HCT116 (cell line): ENCODE data around the gene TFDP1. TPM values are rescaled to one million over a fixed set of nuclear protein-coding genes. Genes with fewer than 3 reads are reported as not detected.

Experiments used
- ATAC-seq: fragments of 200-7000 bp; cut with Tn5 transposase; 2 replicates; pipeline ENCODE4 v1.9.1; 2020; ENCODE audit warnings: mild to moderate bottlenecking, moderate library complexity
- BruUV-seq: library from RNA; stranded (reverse); fragments of 400-500 nt; replicated peaks from 2 replicates; lab custom pipeline; 2021; lab: Mats Ljungman, UMichigan
- CTCF ChIA-PET: fragments of 300-600 bp; sonication (Branson Sonifier 250); formaldehyde crosslinking; loops from one replicate; lab custom pipeline; 2021; ENCODE audit warnings: antibody characterized with exemption; lab: Charles Lee
- POLR2A ChIA-PET: fragments of 300-600, 350-600 bp; sonication (Branson Sonifier 250); formaldehyde crosslinking; loops from one replicate; lab custom pipeline; 2021; ENCODE audit warnings: antibody characterized with exemption; lab: Charles Lee
- RAD21 ChIA-PET, 2 experiments: fragments of 300-600 bp; sonication (Branson Sonifier 250); formaldehyde crosslinking; loops; one replicate each; lab custom pipeline; 2023; ENCODE audit warnings: low total read pairs in 2 of 2; ENCODE audit not compliant: uncharacterized antibody in 2 of 2, unreplicated experiment in 2 of 2, low non-redundant PET in 1 of 2; lab: Charles Lee
- DNase-seq: peaks from one replicate; pipeline ENCODE4 v3.0.0-alpha.2; 2010; ENCODE audit warnings: low read depth, low spot score
- H2AFZ ChIP-seq: fragments of 200-600 bp; shearing (Covaris generic), sonication (generic); 2 replicates; pipeline ENCODE4 v1.6.1; 2017; ENCODE audit warnings: low read depth, mixed run types, mixed read lengths, antibody characterized with exemption, low read length; ENCODE audit not compliant: poor library complexity, severe bottlenecking
- H3K27ac ChIP-seq: 2 replicates; pipeline ENCODE4 v1.5.1; 2012; ENCODE audit warnings: low read depth, low read length
- H3K27me3 ChIP-seq: fragments of 200-600 bp; sonication (generic); 2 replicates; pipeline ENCODE4 v1.6.1; 2016; ENCODE audit warnings: mixed run types, low read length, mixed read lengths; ENCODE audit not compliant: insufficient read depth
- H3K36me3 ChIP-seq, 2 experiments: fragments of 200-500 bp in 1 of 2; fragments of 200-600 bp in 1 of 2; sonication (Bioruptor generic) in 1 of 2; sonication (generic) in 1 of 2; 2 replicates each; pipeline versions ENCODE4 v1.5.1 to v1.6.1; 2014 to 2016; ENCODE audit warnings: low read length in 2 of 2, inconsistent platforms in 1 of 2, mixed read lengths in 1 of 2, mixed run types in 1 of 2; ENCODE audit not compliant: insufficient read depth in 2 of 2, control insufficient read depth in 1 of 2
- H3K4me1 ChIP-seq, 2 experiments: fragments of 200-600 bp in 1 of 2; sonication (generic) in 1 of 2; 2 replicates each; pipeline versions ENCODE4 v1.5.1 to v1.6.1; 2012 to 2017; ENCODE audit warnings: low read length in 2 of 2, inconsistent platforms in 1 of 2, mild to moderate bottlenecking in 1 of 2, mixed read lengths in 1 of 2, mixed run types in 1 of 2, moderate library complexity in 1 of 2; ENCODE audit not compliant: insufficient read depth in 2 of 2, control insufficient read depth in 1 of 2
- H3K4me2 ChIP-seq: fragments of 200-600 bp; sonication (generic); 2 replicates; pipeline ENCODE4 v1.6.1; 2017; ENCODE audit warnings: mixed run types, low read length, mixed read lengths
- H3K4me3 ChIP-seq, 2 experiments: fragments of 200-600 bp in 1 of 2; sonication (generic) in 1 of 2; replicated peaks in 1 of 2; 2 replicates each; pipeline ENCODE4 v1.5.1; 2011 to 2016; ENCODE audit warnings: low read length in 2 of 2, control low read depth in 1 of 2, low read depth in 1 of 2, mild to moderate bottlenecking in 1 of 2, mixed read lengths in 1 of 2, mixed run types in 1 of 2
- H3K79me2 ChIP-seq: fragments of 200-600 bp; sonication (generic); 2 replicates; pipeline ENCODE4 v1.6.1; 2017; ENCODE audit warnings: mild to moderate bottlenecking, mixed run types, low read length, moderate library complexity, mixed read lengths; ENCODE audit not compliant: insufficient read depth
- H3K9ac ChIP-seq: fragments of 200-600 bp; sonication (generic); 2 replicates; pipeline ENCODE4 v1.6.1; 2016; ENCODE audit warnings: low read length, mixed read lengths
- H3K9me2 ChIP-seq: fragments of 200-600 bp; sonication (generic), shearing (Covaris generic); 2 replicates; pipeline ENCODE4 v1.6.1; 2017; ENCODE audit warnings: mixed run types, mild to moderate bottlenecking, moderate library complexity; ENCODE audit not compliant: insufficient read depth
- H3K9me3 ChIP-seq, 2 experiments: fragments of 200-500 bp in 1 of 2; fragments of 200-600 bp in 1 of 2; sonication (Bioruptor generic) in 1 of 2; sonication (generic) in 1 of 2; 2 replicates each; pipeline ENCODE4 v1.6.1; 2014 to 2017; ENCODE audit warnings: low read length in 2 of 2, mixed read lengths in 2 of 2, inconsistent platforms in 1 of 2, low read depth in 1 of 2, mild to moderate bottlenecking in 1 of 2, mixed run types in 1 of 2, moderate library complexity in 1 of 2; ENCODE audit not compliant: control insufficient read depth in 1 of 2, insufficient read depth in 1 of 2
- H4K20me1 ChIP-seq: fragments of 200-600 bp; sonication (generic), shearing (Covaris generic); 2 replicates; pipeline ENCODE4 v1.6.1; 2017; ENCODE audit warnings: mixed run types, mild to moderate bottlenecking, moderate library complexity; ENCODE audit not compliant: insufficient read depth
- FOSL1 ChIP-seq: IDR thresholded peaks from 2 replicates; pipeline ENCODE4 v1.6.1; 2012; ENCODE audit warnings: low read depth
- POLR2A ChIP-seq: IDR thresholded peaks from 2 replicates; pipeline ENCODE4 v1.7.0; 2011; ENCODE audit warnings: borderline replicate concordance; ENCODE audit not compliant: insufficient read depth, insufficient read length; ENCODE audit errors: extremely low read depth
- POLR2AphosphoS5 ChIP-seq: IDR thresholded peaks from 2 replicates; pipeline ENCODE4 v1.6.1; 2011; ENCODE audit warnings: mild to moderate bottlenecking, low read depth, low read length, moderate library complexity
- TCF7L2 ChIP-seq: IDR thresholded peaks from 2 replicates; pipeline ENCODE4 v1.7.0; 2011; ENCODE audit warnings: borderline replicate concordance, inconsistent platforms; ENCODE audit not compliant: insufficient read depth, insufficient read length; ENCODE audit errors: extremely low read depth
- intact Hi-C: fragments of 100-400 bp; cut with micrococcal nuclease; formaldehyde crosslinking; loops from 2 replicates; pipeline ENCODE4 v1.10.0; 2022
- total RNA-seq: library from RNA; stranded (reverse); gene quantifications from one replicate; pipeline ENCODE4 v1.2.1, GENCODE V29; 2021; ENCODE audit not compliant: unreplicated experiment
- TF ChIP-seq, protein P1 (sequence below): IDR thresholded peaks from 2 replicates; pipeline ENCODE4 v1.6.1; 2012
- TF ChIP-seq, protein P2 (sequence below), 3 experiments: fragments of 200-600 bp in 1 of 3; sonication (generic) in 1 of 3; IDR thresholded peaks in 2 of 3; conservative IDR thresholded peaks in 1 of 3; 2 replicates each; pipeline ENCODE4 v1.5.1; 2012 to 2017; ENCODE audit warnings: low read depth in 2 of 3, low read length in 2 of 3, antibody characterized with exemption in 1 of 3, borderline replicate concordance in 1 of 3, control low read depth in 1 of 3, mild to moderate bottlenecking in 1 of 3, mixed read lengths in 1 of 3, mixed run types in 1 of 3, moderate library complexity in 1 of 3; ENCODE audit not compliant: insufficient read depth in 1 of 3

The TFDP1 gene
- total RNA-seq, 1 experiment from 2014 or later = 169 TPM

DNA sequence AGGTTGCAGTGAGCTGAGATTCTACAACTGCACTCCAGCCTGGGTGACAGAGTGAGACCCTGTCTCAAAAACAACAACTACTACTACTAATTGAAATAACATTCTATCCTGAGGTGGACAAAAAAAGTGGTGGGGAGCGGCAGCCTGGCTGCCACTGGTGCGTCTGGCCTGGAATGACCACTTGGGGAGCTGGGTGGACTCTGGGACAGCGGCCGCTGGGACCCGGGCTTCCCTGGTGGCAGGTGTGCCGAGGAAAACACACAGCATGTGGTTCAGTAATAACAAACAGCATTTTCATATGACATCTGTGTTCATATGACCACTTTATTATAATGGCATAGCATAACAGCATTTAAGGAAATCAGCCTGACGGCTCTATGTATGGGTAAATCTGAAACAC lies 33.9 kb downstream of the TFDP1 start:
- no peaks in the 10 kb centered on the region for H3K9me3 ChIP-seq
- ATAC-seq (no peak), DNase-seq (no peak)
- ChIA-PET CTCF (no interaction called here), POLR2A (no interaction called here), RAD21 (no interaction called here)
- H2AFZ ChIP-seq = no peak overlapping the region
- H3K4me3 ChIP-seq = no peak overlapping the region
- intact Hi-C loops = no loop called here
- TF ChIP-seq TCF7L2 = no peak
- H3K36me3 ChIP-seq = peaks cover 8 to 38% of the 10 kb centered on the region in 2 experiments
- no peaks in the 10 kb centered on the region for H3K27me3 ChIP-seq
- H3K27ac ChIP-seq = no peak overlapping the region
- H3K4me1 ChIP-seq = no peaks in the 10 kb centered on the region
- peaks cover 10% of the 10 kb centered on the region; the same call in 1 of the 2 replicates for H4K20me1 ChIP-seq
- H3K9me2 ChIP-seq = no peaks in the 10 kb centered on the region
- no peak overlapping the region for H3K4me2 ChIP-seq
- H3K9ac ChIP-seq = no peak overlapping the region
- BruUV-seq = no TSS peak
- H3K79me2 ChIP-seq = peaks cover 99% of the 10 kb centered on the region

DNA sequence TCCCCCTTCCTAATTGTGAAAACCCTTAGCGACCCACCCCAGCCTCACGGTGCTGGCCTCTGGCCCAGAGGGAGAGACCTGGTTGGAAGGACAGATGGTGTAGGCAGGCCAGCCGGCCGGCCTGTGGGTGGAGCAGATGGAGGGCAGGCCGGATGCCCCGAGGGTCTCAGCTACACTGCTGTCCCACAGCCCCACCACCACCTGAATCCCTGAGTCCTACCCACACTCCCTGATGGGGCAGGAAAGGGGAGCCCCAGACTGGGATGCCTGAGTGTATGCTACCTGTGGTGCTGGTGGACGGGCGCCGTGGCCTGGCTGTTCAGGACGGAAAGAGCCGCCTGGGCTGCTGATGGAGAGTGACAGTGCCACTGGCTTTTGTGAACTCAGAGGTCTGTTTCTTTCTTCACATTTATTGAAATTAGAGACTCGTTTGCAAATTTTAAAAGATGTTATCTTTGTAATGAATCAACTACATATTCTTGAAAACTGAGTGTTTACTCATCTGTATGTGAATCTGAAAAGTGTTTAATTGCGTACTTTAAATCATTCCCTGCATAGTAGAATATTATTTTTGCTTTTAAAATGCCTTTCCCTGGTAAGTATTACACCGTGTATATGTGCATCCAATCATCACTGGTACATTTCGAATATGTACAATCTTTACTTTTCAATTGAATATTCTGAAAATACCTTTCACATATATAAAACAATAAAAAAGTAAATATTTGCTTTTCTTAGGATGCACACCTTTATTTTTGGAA lies 35.7 kb downstream of the TFDP1 start:
- peaks cover 14 to 41% of the 10 kb centered on the region in 2 experiments for H3K36me3 ChIP-seq

More for the DNA sequence above, 35.7 kb downstream of the TFDP1 start:
- no peaks in the 10 kb centered on the region for H3K27me3 ChIP-seq
- POLR2A ChIA-PET = no interaction called here
- RAD21 ChIA-PET = no interaction called here
- H2AFZ ChIP-seq = no peak overlapping the region
- H3K4me1 ChIP-seq = no peaks in the 10 kb centered on the region
- TF ChIP-seq FOSL1 = no peak
- TF ChIP-seq POLR2AphosphoS5 = no peak
- TF ChIP-seq, protein P1, sequence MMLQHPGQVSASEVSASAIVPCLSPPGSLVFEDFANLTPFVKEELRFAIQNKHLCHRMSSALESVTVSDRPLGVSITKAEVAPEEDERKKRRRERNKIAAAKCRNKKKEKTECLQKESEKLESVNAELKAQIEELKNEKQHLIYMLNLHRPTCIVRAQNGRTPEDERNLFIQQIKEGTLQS = no peak
- TF ChIP-seq, protein P2, sequence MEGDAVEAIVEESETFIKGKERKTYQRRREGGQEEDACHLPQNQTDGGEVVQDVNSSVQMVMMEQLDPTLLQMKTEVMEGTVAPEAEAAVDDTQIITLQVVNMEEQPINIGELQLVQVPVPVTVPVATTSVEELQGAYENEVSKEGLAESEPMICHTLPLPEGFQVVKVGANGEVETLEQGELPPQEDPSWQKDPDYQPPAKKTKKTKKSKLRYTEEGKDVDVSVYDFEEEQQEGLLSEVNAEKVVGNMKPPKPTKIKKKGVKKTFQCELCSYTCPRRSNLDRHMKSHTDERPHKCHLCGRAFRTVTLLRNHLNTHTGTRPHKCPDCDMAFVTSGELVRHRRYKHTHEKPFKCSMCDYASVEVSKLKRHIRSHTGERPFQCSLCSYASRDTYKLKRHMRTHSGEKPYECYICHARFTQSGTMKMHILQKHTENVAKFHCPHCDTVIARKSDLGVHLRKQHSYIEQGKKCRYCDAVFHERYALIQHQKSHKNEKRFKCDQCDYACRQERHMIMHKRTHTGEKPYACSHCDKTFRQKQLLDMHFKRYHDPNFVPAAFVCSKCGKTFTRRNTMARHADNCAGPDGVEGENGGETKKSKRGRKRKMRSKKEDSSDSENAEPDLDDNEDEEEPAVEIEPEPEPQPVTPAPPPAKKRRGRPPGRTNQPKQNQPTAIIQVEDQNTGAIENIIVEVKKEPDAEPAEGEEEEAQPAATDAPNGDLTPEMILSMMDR (IDR thresholded peaks at IDR 0.05 in 2 of 3, conservative IDR thresholded peaks at IDR 0.05 in 1 of 3; ENCODE audit: borderline replicate concordance in 1 of 3, insufficient read depth in 1 of 3, low read depth in 2 of 3, low read length in 2 of 3) = no peak
- TF ChIP-seq POLR2A = no peak
- DNase-seq (no peak), ATAC-seq (no peak)
- CTCF ChIA-PET = no interaction called here
- no peak overlapping the region for H3K4me2 ChIP-seq
- peaks cover 10% of the 10 kb centered on the region; the same call in 1 of the 2 replicates for H4K20me1 ChIP-seq
- H3K9me3 ChIP-seq = no peaks in the 10 kb centered on the region
- H3K4me3 ChIP-seq = no peak overlapping the region
- no peak overlapping the region for H3K9ac ChIP-seq
- no peaks in the 10 kb centered on the region for H3K9me2 ChIP-seq
- H3K27ac ChIP-seq = no peak overlapping the region; the same call in 1 of the 2 replicates
- peaks cover 97% of the 10 kb centered on the region for H3K79me2 ChIP-seq
- intact Hi-C loops = loop anchor here (2.0 kb wide), 1 partner anchor 607 kb away; no protein-coding TSS in a partner anchor
- no TSS peak for BruUV-seq
